Stimulated activated naive CD4-positive, alpha-beta T cell (primary cell): ENCODE measurements around the gene OR1S1.
"Not testable (repeated sequence)": the region's sequence is repeated elsewhere in the genome, so short reads cannot be mapped to it uniquely, and the experiment has no call there.

Source experiments
- DNase-seq, 6 experiments: peaks; one replicate each; lab custom pipeline; 2025; lab: John Stamatoyannopoulos, UW

Gene OR1S1

DNA sequence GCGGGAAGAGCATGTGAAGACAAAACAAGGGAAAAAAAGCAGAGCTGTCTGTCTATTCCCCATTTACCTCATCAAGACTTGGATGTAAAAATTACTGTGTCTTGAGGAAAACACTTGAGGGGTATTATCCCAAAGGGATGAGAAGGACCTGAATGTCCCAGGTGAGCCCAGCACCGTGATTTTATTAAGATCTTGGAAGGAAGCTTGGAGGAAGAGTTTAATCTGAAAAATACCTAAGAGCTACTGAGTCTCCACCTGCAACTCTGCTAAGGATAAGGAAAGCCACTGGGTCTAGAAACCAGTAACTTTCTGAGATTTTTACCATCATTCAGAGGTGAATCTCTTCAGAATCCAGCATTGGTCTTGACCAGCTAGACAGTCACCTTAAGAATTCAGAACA is at the start of gene OR1S1:
Gene OR1S1 (plus strand): TSS at position 301 of the 400 bp plus-strand sequence.
- not testable (repeated sequence) for DNase-seq

- DNase-seq, result no peak
Measured at GRCh38 chr11:58164389-58164788, 48.1 kb upstream of the OR1S1 start.

DNA sequence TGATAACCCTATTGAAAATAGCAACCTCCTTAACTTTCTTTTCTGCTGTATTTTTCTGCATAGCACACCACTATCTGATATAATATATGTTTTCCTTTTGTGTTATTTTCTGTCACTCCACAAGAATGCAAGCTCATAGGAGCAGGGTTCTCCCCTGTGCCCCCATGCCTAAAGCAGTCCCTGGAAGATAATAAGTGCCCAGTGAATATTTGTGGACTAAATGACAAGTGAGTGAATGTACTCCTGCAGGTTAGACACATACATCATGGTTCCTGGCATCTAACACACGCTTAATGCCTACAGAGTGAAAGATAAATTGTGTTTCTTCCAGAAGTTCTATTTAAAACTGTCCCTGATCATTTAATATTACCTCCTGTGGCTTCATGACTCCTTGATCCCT is 47.5 kb upstream of the OR1S1 start:
- DNase-seq, result no peak

DNA sequence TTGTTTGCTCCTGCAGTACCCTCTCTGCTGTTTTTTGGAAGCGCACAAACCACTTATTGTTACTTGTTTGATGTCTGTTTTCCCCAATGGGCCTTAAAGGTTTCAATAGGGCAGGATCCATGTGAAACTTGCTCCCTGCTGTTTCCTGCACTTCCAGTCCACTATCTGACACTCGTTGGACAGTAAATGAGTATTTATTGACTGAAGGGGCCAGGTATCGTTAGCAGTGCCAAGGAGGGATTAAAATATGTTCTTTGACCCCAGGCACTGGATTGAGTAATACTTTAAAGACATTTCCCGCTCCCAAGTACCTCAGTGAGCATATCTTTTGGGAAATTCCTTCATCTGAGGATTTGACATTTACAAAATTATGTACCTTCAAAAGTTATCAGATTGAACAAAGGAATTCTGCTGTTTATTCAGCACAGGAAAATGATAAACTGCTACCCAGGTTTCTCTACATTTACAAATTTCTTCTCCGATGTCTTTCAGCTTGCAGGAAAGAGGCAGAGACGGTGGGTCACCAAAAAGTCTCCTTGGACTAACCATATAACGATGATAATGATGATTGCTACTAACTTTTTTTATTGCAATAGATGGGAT is 46.9 kb upstream of the OR1S1 start:
- no peak for DNase-seq

DNA sequence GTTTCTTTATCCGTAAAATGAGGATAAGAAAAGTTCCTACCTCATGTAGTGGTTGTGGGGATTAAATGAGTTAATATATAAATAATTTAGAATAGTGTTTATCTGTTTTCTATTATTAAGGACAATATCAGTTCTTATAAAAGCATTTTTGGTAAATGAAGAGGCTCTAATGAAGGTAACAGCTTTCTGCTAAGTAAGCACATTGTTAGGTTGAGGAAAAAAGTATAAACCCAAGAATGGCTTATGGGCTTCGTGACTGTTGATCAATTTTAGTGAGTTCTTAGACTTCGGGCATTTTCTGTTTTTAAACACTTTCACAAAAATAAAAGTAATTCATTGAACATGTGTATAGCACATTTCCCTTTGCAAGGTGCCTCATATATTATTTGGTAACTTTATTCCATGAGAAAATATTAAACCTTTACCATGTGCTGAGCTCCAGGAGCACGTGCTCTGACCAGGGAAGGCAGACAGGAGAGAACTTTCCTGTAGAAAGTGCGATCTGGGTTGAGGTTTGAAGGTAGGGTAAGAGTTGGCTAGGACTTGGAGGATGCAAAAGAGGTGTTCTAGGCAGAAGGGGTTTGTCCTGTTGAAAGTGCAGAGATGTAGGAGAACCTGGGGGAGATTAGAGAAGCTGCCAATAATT is 35.0 kb upstream of the OR1S1 start:
- no peak for DNase-seq

GRCh38 chr11:58178444-58178843 is 34.1 kb upstream of the OR1S1 start:
- no peak for DNase-seq

DNA sequence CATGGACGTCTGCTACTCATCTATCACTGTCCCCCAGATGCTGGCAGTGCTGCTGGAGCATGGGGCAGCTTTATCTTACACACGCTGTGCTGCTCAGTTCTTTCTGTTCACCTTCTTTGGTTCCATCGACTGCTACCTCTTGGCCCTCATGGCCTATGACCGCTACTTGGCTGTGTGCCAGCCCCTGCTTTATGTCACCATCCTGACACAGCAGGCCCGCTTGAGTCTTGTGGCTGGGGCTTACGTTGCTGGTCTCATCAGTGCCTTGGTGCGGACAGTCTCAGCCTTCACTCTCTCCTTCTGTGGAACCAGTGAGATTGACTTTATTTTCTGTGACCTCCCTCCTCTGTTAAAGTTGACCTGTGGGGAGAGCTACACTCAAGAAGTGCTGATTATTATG is 32.9 kb upstream of the OR1S1 start:
- no peak for DNase-seq

GRCh38 chr11:58186938-58187337 is 25.6 kb upstream of the OR1S1 start:
- DNase-seq, result no peak

DNA sequence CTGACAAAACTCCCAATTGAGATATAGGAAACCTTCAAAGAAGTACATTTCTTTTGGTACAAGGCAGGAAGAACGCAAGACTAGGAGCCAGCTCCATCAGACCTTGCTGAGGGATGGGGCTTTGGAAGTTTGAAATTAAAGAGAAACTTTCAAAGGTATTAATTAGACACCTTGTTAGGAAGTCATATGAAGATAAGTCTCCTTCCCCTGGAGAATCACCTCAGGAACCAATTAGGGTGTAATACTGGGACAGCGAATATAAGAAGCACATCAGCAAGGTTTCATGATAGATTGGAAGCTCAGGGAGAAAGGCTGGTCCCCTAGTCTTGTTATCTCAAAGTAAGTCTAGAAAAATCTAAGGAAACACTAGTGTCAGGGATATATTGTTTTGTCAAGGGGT is 23.8 kb upstream of the OR1S1 start, which contains the start of gene OR9Q2:
Gene OR9Q2 (plus strand): TSS at position 301 of the 400 bp plus-strand sequence. CDS start 1,421 bp downstream, outside the sequence.
- DNase-seq, result no peak

DNA sequence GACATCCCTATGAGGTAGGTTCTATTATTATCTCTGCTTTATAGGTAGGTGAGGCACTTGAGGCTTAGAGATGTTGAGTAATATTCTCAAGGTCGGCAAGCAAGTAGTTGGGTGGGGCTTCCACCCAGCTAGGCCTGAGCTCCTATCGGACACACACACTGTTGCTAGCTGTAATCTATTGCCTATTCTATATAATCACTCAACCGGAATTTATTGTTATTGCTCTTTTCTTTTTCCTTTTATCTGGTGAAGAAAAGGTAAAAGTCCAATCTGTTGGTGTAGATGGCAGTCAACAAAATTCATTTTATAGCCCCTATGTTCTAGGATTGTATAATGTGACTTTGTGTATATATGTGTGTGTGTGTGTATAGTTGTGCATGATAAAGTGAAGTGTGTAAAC is 20.3 kb upstream of the OR1S1 start:
- DNase-seq, result no peak

DNA sequence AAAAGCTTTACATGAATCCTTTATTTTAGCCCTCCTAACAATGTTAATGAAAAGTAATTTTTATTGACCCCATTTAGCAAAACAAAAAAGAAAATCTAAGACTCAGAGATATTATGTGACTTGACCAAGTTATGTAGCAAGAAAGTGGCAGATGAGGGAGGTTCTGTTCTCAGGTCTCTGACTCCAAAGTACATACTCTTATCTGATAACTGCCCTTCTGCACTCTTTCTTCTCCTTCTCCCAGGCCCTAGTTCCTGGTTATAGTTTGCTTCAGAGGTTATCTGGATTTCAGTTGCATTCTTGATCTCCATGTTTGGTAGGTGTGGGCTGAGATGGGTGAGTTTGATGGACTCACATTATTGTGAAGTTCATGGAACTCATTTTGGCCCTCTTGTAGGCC is 19.1 kb upstream of the OR1S1 start:
- DNase-seq, result no peak

GRCh38 chr11:58195939-58196338 is 16.6 kb upstream of the OR1S1 start:
- DNase-seq, result no peak

- DNase-seq, result no peak
Measured at GRCh38 chr11:58199271-58199670, 13.2 kb upstream of the OR1S1 start.

- no peak for DNase-seq
Measured at GRCh38 chr11:58204042-58204441, 8.5 kb upstream of the OR1S1 start, which contains the start of gene OR1S2. Gene OR1S2, minus strand, starts transcription at chr11:58204142. Its CDS starts 0 bp downstream, at chr11:58204142.

DNA sequence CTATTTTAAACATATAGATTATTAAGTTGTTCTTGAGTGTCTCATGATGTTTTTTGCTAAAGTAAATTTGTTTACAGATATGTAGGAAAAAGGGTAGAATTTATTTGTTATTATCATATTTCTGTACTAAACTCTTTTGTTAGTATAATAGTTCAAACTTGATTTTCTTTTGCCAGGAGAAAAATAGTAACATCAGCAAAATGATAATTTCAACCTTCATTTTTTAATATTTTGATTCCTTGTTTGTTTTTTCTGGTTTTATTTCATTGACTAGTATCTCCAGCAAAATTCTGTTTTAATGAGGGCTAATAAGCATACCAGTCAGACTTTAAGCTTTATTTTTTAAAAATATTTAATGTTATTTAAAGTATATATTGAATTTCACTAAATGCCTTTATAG is 4.0 kb downstream of the OR1S1 start:
- no peak for DNase-seq

DNA sequence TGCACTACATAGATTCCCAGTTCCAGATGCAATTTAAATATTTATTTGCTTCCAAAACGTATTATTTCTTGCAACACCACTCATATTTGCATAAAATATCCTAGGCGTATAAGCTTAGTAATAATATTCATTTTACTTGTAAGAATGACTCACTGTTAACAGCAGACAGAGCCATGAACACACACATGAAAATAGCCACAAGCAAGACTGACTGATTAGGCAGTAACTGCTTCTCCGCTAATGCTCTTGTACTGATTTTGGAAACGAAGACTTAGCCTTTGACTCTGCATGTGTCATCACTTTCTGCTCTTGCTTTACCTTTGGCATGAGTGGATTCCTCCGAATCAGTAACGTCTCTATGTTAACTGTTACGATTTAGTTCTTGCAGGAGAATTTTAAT is 10.2 kb downstream of the OR1S1 start:
- no peak for DNase-seq

DNA sequence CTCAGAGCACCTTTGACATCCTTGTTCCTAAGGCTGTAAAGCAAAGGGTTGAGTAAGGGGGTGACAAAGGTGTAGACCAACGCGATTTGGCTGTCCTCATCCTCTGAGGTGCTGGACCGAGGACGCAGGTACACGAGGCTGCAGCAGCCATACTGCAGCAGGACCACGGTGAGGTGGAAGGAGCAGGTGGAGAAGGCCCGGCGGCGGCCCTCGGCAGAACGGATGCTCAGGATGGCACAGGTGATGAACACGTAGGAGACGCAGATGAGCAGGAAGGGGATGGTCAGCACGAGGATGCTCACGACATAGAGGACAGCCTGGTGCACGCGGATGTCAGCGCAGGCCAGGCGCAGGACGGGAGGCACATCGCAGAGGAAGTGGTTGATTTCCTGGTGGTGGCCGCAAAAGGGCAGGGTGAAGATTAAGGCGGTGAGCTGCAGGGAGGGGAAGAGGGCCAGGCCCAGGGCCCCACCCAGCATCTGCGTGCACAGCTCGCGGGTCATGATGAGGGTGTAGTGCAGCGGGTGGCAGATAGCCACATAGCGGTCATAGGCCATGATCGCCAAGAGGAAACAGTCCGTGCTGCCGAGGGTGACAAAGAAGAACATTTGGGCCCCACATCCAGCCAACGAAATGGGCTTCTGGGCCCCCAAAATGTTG is 15.6 kb downstream of the OR1S1 start:
- DNase-seq, result no peak

DNA sequence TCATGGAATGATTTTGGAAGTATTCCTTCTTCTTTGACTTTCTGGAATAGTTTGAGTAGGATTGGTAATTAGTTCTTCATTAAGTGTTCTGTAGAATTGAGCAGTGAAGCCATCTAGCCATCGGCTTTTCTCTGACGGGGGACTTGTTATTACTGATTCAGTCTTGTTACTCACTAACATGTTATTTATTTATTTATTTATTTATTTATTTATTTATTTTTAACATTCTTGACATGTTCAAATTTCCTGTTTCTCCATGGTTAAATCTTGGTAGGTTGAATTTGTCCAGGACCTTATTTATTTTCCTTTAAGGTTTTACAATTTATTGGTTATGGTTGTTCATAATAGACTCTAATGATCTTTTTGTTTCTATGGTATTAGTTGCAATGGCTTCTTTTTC is 31.4 kb downstream of the OR1S1 start:
- no peak for DNase-seq

DNA sequence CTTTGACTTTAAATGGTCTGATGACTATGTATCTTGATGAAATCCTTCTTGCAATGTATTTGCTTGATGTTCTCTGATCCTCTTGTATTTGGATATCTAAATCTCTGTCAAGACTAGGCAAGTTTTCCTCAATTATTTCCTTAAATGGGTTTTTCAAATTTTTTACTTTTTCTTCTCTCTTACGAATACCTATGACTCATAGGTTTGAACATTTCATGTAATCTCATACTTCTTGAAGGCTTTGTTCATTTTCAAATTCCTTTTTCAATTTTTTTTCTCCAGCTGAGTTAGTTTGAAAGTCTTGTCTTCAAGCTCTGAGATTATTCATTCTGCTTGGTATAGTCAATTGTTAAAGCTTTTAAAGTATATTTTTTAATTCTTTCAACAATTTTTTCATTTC is 42.4 kb downstream of the OR1S1 start:
- DNase-seq, result no peak

GRCh38 chr11:58259983-58260382 is 47.5 kb downstream of the OR1S1 start:
- no peak for DNase-seq
